HG03354 (cell line): ENCODE measurements around the gene KPRP.

Experiments
- ATAC-seq: cut with Tn5 transposase; IDR thresholded peaks from one replicate; pipeline ENCODE4 v1.9.1; 2021; ENCODE audit warnings: mild to moderate bottlenecking; ENCODE audit not compliant: unreplicated experiment, poor library complexity, severe bottlenecking

KPRP gene

DNA sequence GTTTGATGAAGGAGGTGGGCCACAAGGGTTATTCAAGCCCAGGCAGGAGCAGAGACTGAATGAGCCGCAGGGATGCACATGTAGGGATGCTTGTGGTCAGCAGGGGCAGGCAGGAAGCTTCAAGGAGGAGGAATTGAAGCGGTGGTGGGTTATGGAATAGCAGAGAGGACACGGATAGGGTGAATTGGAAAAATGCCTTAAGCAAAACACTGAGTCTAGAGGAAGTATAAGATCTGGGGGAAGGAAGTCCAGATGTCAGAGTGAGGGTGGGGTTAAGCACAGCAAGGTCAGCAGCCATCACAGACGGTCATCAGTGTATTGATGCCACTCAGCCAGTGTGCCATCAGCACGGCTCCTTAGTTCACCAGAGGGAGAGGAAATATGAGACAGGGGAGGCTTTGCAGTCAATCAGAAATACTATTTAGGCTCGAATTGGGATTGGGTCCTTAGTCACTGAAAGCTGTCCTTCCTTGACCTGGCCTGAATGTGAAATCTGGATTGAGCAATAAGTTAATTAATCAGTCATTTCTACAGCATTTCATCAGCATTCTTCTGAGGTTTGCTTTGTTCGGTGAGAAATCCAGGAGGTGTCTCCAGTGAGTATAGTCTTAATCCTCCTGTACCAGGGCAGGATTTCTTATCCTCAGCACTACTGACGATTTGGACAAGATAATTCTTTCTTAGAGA is 11.2 kb downstream of the KPRP start:
- no peak for ATAC-seq

DNA sequence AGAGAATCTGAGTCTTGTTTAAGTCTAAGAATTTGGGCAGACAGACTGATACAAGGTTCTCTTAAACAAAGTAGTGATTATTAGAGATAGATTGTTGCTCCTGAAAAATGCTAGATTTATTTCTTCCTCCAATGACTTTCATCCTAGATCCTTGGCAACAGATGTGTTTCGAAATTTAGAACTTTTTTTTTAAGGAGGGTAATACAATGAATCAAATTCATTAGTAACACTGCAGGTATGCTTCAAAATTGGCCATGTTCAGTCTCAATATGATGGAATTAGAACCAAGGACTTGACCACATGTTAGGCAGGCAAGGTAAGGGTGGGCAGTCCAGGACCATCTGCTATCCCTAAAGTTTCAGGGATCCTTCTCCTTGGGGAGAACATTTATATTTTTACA is 12.6 kb downstream of the KPRP start:
- no peak for ATAC-seq

DNA sequence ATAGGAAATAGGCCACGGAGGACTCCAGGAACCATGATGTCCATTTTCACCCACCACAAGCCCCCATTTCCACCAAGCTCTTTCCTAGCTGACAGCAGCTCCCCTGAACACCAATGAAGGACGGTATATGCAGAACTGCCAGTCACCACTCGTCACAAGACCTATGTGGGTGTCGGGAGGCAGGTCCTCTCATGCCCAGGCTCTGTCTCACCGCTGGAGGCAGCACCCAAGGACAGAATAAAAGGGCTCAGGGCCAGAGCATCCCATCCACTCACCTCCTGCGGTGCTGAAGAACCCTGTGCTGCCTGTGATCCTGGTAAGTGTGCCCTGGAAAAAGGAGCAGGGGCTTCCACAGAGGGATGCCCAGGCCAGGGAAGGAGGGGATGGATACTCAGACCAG is 17.1 kb downstream of the KPRP start, which contains the start of gene LCE1F:
LCE1F (plus strand) TSS at position 266 of the 400 bp plus-strand sequence. CDS start 1,232 bp downstream, outside the sequence.
- no peak for ATAC-seq

DNA sequence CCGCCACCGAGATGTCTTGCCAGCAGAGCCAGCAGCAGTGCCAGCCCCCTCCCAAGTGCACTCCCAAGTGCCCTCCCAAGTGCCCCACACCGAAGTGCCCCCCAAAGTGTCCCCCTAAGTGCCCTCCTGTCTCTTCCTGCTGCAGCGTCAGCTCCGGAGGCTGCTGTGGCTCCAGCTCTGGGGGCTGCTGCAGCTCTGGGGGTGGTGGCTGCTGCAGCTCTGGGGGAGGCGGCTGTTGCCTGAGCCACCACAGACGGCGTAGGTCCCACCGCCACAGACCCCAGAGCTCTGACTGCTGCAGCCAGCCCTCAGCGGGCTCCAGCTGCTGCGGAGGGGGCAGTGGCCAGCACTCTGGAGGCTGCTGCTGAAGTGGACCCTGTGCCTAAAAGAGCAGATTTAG is 18.5 kb downstream of the KPRP start:
- no peak for ATAC-seq

DNA sequence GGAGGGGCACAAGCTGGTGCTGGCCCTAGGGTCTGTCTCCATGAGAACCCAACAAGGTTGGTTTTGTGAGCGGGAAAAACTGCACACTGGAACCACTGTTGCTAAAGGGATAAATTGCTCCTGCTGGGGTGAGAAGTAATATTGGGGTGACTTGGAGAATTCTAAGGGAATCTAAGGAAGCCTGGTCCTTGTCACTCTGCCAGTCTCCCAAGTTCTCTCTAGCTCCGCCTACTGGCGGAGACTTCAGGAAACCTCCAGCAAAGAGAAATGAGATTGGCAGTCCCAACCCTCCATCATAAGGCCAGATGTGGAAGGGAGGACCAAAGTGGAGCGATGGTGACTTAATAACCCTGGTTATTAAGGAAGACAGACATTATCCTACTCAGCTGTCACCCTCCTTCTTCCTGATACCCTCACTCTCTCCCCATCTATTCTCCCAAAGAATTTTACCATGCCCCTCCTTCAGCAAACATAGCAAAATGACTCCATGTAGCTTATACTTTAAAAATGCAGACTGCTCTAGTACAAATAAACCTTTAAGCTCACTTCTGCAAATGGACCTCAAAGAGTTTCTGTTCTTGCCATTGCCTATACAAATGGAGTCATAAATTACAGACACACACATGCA is 19.8 kb downstream of the KPRP start:
- ATAC-seq: no peak

DNA sequence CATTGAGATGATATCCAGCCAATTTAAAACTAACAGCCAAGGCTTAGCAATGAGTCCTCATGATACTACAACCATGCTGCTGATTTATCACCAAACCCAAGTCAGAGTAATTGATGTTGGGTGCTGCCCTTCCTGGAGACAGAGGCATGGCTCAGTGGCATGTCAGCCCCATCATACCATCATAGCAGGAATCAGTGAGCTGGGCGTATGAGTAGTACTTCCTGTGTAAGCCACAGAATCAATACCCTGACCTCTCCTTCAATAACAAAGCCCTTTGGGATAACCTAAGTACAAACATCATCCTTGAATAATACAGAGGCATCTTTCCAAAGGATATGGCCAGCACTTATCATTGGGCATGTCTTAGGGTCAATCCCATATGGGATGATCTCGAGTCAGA is 25.3 kb downstream of the KPRP start:
- ATAC-seq: no peak

DNA sequence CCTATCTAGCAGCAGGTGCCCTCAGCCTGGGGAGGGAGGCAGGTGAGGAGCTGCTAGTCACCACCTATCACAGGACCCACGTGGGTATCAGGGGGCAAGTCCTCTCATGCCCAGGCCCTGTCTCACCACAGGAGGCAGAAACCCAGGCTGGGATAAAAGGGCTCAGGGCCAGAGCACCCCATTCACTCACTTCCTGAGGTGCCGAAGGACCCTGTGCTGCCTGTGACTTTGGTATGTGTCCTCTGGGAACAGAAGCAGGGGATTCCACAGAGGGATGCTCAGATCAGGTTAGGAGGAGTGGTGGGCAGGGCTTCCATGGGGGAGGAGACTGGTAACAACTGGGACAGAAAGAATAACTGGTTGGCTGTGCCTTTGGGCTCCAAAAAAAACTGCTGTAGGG is 28.3 kb downstream of the KPRP start, which contains the start of gene LCE1E:
LCE1E (plus strand) TSS at position 181 of the 400 bp plus-strand sequence. CDS start 1,043 bp downstream, outside the sequence.
- ATAC-seq: no peak

DNA sequence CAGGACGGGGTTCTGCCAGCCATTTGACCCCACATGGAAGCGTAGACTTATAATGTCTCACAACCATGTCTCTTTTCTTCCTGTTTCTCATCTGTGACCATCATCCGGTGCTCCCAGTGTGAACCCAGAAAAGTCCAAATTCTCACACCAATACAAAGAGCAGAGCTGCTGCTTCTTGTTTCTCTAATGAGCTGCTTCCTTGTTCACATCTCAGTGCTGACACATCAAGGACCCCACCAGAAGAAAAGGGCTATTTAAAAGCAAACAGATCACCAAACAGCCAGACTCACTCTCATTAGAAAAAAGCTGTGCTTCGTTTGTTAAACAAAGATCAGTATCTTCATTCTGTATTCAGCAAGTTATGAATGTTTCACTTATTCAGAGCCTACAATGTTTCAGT is 37.9 kb downstream of the KPRP start:
- ATAC-seq: no peak

DNA sequence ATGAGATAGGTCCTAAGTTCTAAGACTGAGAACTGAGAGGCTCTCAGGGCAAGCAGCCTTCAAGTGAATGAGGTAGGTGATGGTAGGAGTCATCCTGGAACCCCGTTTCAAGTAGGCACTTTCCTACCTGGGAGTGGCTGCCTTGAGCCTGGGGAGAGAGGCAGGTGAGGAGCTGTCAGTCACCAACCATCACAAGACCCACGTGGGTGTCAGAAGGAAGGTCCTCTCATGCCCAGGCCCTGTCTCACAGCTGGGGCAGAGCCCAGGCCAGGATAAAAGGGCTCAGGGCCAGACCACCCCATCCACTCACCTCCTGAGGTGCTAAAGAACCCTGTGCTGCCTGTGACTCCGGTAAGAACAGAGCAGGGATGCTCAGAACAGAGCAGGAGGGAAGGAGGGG is 38.6 kb downstream of the KPRP start, which contains the start of gene LCE1D:
LCE1D (plus strand) TSS at position 301 of the 400 bp plus-strand sequence. CDS start 1,074 bp downstream, outside the sequence.
- ATAC-seq: no peak

DNA sequence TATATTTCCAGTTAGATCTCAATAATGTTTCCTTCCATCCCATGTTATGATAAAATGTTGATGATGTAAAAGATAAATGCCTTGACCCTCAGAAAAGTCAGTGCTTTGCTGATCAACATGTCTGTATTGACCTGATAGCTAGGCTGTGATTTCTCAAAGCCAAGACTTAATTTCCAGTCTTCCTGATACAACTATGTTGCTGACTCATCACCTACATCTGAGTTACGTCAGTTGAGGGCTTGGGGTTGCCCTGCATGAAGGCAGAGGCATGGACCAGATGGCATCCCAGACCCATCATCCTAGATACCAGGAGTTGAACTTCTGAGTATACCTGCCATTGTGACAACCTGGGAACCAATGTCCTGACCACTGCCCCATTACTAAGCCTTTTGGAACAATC is 43.5 kb downstream of the KPRP start:
- ATAC-seq: no peak

DNA sequence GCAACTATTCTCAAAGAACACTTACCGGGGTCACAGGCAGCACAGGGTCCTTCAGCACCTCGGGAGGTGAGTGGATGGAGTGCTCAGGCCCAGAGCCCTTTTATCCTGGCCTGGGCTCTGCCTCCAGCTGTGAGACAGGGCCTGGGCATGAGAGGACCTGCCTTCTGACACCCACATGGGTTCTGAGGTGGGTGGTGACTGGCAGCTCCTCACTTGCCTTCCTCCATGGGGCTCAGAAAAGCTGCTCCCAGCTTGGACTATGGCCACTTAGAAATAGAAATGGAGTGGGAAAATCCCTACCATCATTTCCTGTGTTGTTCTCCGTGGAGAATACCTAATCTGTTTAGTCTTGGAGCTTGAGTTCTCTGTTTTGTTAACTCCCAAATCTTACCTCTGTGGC is 48.8 kb downstream of the KPRP start, which contains the start of gene LCE1C:
LCE1C (minus strand) TSS at position 76 of the 400 bp plus-strand sequence. CDS start 1,173 bp downstream, outside the sequence.
- ATAC-seq: no peak

DNA sequence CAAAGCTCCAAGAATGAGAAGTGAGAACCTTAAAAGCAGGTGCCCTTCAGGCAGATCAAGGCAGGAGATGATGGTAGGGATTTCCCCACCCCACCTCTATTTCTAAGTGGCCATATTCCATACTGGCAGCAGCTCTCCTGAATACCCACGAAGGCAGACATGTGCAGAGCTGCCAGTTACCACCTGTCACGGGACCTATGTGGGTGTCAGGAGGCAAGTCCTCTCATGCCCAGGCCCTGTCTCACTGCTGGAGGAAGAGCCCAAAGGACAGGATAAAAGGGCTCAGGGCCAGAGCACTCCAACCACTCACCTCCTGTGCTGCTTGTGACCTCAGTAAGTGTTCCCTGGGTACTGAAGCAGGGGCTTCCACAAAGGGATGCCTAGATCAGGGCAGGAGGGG is 53.2 kb downstream of the KPRP start:
- ATAC-seq: no peak
